Cardiac muscle cell (in vitro differentiated cells and primary cell): ENCODE data around the gene MSS51. TPM values are rescaled to one million over a fixed set of nuclear protein-coding genes. Genes with fewer than 3 reads are reported as not detected.
A peak's percentile ranks its signal among the peaks of the same experiment; 100 is the strongest.
"Not testable (repeated sequence)": the region's sequence is repeated elsewhere in the genome, so short reads cannot be mapped to it uniquely, and the experiment has no call there.

Experiments
- DNase-seq, 2 donors: peaks; one replicate each; pipeline versions ENCODE4 v3.0.0 to v3.0.0-alpha.2; 2010 to 2017; ENCODE audit warnings: low read depth in 1 of 2, low spot score in 1 of 2
- H3K27ac ChIP-seq: fragments of 200-600 bp; sonication (generic); 2 replicates; pipeline ENCODE4 v1.5.1; 2016
- H3K27me3 ChIP-seq: fragments of 200-600 bp; sonication (generic); 2 replicates; pipeline ENCODE4 v1.6.0; 2016; ENCODE audit warnings: control low read depth
- H3K36me3 ChIP-seq: fragments of 200-600 bp; sonication (generic); 2 replicates; pipeline ENCODE4 v1.5.1; 2016; ENCODE audit warnings: control low read depth
- H3K4me1 ChIP-seq: fragments of 200-600 bp; sonication (generic); 2 replicates; pipeline ENCODE4 v1.8.1; 2017; ENCODE audit warnings: low read depth, mild to moderate bottlenecking, mixed run types
- H3K4me3 ChIP-seq: fragments of 200-600 bp; sonication (generic); 2 replicates; pipeline ENCODE4 v1.5.1; 2016; ENCODE audit warnings: mild to moderate bottlenecking
- H3K9me3 ChIP-seq: fragments of 200-600 bp; sonication (generic); 2 replicates; pipeline ENCODE4 v1.5.1; 2017; ENCODE audit warnings: low read depth, mild to moderate bottlenecking, control low read depth
- CTCF ChIP-seq: IDR thresholded peaks from 2 replicates; pipeline ENCODE4 v1.5.1; 2012; ENCODE audit warnings: low read depth, mild to moderate bottlenecking, low read length
- polyA plus RNA-seq: library from polyadenylated mRNA; unstranded; fragments of >200 nt; fragmentation: Nextera tagmentation; extraction: Ambion mirVana; gene quantifications from 2 replicates; pipeline ENCODE4 v1.2.1, GENCODE V29; 2016
- total RNA-seq: library from RNA; depleted of rRNA; stranded (reverse); fragments of >200 nt; gene quantifications from 2 replicates; pipeline ENCODE4 v1.2.3, GENCODE V29; 2016

The MSS51 gene
- total and polyA plus RNA-seq, 2 experiments from 2014 or later: 3.5 to 3.9 TPM

- no peaks in the 10 kb centered on the region for H3K4me1 ChIP-seq
- H3K36me3 ChIP-seq: peaks cover 20% of the 10 kb centered on the region
- H3K27me3 ChIP-seq: no peaks in the 10 kb centered on the region
- H3K27ac ChIP-seq: no peak overlapping the region
- no peak for TF ChIP-seq CTCF
- H3K4me3 ChIP-seq: no peak overlapping the region
- no peak for DNase-seq
- no peaks in the 10 kb centered on the region for H3K9me3 ChIP-seq
These were observed 34.3 kb downstream of the MSS51 start for GRCh38 chr10:73399063-73399462.

GRCh38 chr10:73398024-73398423 is 35.3 kb downstream of the MSS51 start:
- Histone ChIP-seq H3K4me1 (no peaks in the 10 kb centered on the region), H3K27ac (no peak overlapping the region), H3K9me3 (no peaks in the 10 kb centered on the region), H3K27me3 (no peaks in the 10 kb centered on the region), H3K36me3 (peaks cover 20% of the 10 kb centered on the region), H3K4me3 (no peak overlapping the region)
- TF ChIP-seq CTCF: peak; percentile 10
- DNase-seq: no peak

- DNase-seq, H3K4me3 ChIP-seq, H3K27ac ChIP-seq, H3K4me1 ChIP-seq, H3K9me3 ChIP-seq, H3K27me3 ChIP-seq: not testable (repeated sequence)
- H3K36me3 ChIP-seq: peaks cover 23% of the 10 kb centered on the region
These were observed 39.0 kb downstream of the MSS51 start for GRCh38 chr10:73394325-73394724.

- no peak overlapping the region for H3K27ac ChIP-seq
- no peak overlapping the region for H3K4me3 ChIP-seq
- H3K9me3 ChIP-seq: no peaks in the 10 kb centered on the region
- peaks cover 28% of the 10 kb centered on the region for H3K36me3 ChIP-seq
- no peaks in the 10 kb centered on the region for H3K4me1 ChIP-seq
- no peak for DNase-seq
- TF ChIP-seq CTCF: no peak
- H3K27me3 ChIP-seq: no peaks in the 10 kb centered on the region
These were observed 45.1 kb downstream of the MSS51 start for GRCh38 chr10:73388228-73388627.

- Histone ChIP-seq H3K9me3 (no peaks in the 10 kb centered on the region), H3K4me3 (no peak overlapping the region), H3K27ac (no peak overlapping the region), H3K4me1 (no peaks in the 10 kb centered on the region), H3K36me3 (peaks cover 37% of the 10 kb centered on the region), H3K27me3 (no peaks in the 10 kb centered on the region)
- TF ChIP-seq CTCF: no peak
- DNase-seq: no peak
These were observed 46.8 kb downstream of the MSS51 start for GRCh38 chr10:73386583-73386982.

GRCh38 chr10:73379064-73379748 is 54.2 kb downstream of the MSS51 start:
- TF ChIP-seq CTCF: no peak
- Histone ChIP-seq H3K4me1 (no peaks in the 10 kb centered on the region), H3K27me3 (no peaks in the 10 kb centered on the region), H3K27ac (no peak overlapping the region), H3K9me3 (no peaks in the 10 kb centered on the region), H3K4me3 (no peak overlapping the region), H3K36me3 (peaks cover 39% of the 10 kb centered on the region)
- no peak for DNase-seq
